Activated naive CD8-positive, alpha-beta T cell treated with anti-CD3 and anti-CD28 coated beads, Interleukin-2, amount 50 U/mL, for 16 hours (primary cell): Measurements from ENCODE around the gene TFG.
"Not testable (repeated sequence)": the region's sequence is repeated elsewhere in the genome, so short reads cannot be mapped to it uniquely, and the experiment has no call there.

ENCODE experiments used
- DNase-seq: peaks from one replicate; pipeline ENCODE4 v3.0.0-alpha.2; 2020; ENCODE audit warnings: low read depth, low spot score

Gene TFG

DNA sequence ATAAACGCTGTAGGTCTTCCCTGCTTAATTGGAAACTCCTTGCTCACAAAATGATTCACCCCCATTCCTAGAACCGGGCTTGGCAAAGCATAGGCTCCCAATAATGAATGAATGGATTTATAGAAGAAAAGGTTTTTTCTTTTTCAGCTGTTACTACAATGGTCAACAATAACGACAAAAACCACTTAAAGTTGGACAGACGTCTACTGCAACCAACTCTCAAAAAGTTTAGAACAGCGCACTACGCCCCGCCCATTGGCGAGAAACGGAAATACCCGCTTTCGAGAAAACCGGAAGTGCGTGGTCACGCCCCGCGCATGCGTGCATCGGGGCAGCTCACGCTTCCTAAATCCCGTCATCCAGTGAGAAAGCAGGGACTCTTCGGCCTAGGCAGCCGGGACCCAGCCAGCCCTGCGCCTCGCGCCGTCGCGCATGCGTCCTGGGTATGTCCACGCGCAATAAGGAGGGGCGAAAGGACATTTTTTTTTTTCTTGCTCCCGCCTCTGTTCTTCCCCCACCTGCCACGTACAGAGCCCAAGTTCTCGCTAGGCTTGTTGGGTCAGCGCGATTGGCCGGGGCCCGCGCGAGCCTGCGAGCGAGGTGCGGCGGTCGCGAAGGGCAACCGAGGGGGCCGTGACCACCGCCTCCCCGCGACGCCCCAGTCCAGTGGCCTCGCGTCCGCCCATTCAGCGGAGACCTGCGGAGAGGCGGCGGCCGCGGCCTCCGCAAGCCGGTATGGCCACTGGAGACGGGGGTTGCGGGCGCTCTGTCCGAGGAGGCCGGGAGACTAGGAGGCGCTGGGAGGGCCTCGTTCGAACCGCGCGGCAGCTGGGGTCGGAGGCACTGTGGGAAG, at the start of gene TFG:
Gene TFG, plus strand, starts transcription at position 506 of the 853 bp plus-strand sequence. CDS start 4,192 bp downstream, outside the sequence.
- DNase-seq = peak; percentile 90

- not testable (repeated sequence) for DNase-seq
Measured at GRCh38 chr3:100661294-100661693, 48.0 kb upstream of the TFG start.

DNA sequence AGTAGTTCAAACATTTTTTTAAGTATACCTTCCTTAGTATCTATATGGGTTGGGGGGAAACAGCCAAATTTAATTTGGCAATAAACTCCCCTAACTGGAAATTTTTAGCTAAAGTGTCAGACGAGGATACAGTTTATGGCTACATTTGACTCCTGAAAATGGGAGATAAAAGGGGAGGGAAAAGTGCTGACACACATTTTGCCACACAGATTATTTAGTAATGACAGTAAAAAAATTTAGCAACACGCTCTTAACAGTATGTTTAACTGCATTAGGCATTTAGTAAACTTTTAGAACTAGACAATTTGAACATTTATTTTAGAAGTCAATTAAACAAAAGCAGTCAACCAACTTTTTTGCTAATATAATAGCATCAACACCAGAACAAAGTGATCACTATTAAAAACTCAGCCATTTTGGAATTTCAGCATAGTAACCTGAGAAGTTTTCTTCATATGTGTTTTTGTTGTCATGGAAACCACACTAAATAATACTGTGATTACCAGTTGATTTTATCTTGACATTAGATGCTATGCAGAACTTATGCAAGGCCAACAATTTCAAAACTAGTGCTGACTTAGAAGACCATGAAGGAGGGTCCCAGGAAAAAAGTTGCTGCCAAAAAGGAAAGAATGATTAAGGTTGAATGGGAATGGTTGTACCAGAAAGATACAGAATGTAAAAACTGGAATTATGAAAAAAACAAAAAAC, 47.0 kb upstream of the TFG start:
- DNase-seq = no peak

GRCh38 chr3:100665230-100665629, 44.1 kb upstream of the TFG start:
- no peak for DNase-seq

DNA sequence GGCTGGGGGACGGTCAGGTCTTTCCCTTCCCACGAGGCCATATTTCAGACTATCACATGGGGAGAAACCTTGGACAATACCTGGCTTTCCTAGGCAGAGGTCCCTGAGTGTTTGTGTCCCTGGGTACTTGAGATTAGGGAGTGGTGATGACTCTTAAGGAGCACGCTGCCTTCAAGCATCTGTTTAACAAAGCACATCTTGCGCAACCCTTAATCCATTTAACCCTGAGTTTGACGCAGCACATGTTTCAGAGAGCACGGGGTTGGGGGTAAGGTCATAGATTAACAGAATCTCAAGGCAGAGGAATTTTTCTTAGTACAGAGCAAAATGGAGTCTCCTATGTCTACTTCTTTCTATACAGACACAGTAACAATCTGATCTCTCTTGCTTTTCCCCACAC, 42.6 kb upstream of the TFG start:
- DNase-seq = not testable (repeated sequence)

- not testable (repeated sequence) for DNase-seq
Measured at GRCh38 chr3:100667316-100667715, 42.0 kb upstream of the TFG start.

DNA sequence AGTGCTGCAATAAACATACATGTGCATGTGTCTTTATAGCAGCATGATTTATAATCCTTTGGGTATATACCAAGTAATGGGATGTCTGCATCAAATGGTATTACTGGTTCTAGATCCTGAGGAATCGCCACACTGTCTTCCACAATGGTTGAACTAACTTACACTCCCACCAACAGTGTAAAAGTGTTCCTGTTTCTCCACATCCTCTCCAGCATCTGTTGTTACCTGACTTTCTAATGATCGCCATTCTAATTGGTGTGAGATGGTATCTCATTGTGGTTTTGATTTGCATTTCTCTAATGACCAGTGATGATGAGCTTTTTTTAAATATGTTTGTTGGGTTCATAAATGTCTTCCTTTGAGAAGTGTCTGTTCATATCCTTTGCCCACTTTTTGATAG, 38.3 kb upstream of the TFG start:
- not testable (repeated sequence) for DNase-seq

- no peak for DNase-seq
Measured at GRCh38 chr3:100681496-100681895, 27.8 kb upstream of the TFG start.

DNA sequence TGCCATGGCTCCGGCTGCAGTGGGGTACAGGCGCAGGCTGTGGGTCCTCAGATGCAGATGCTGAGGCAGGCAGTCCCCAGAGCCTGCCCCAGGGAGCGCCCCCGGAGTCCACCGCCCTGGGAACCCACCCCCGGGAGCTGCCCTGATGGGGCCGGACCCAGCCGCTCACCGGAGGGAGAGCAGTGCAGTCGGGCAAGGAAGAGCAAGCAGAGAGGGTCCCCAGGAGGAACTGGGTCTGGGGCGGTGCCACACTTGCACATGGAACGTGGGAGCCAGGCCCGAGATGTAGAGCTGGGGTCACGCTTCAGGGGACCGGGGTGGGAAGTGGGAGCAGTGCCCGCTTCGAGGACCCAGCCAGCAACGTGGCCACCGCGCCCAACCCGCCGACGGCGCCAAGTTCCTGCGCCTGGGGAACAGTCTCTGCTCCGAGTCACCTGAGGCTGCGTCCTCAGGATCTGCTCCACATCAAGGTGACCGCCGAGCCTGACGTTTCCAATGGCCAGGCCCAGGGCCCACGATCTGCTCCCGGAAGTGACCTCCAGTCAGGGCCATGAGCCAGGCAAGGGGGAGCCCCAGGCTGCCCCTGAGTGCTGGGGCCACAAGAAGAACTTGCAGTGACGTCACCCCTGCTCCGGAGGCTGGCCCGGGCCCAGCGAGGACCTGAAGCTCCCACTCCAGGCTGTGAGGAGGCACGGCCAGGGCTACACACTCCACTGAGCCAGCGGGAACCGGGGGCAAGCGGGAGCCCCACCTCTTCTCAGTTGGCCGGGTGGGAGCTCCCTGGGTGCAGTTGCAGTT, 27.0 kb upstream of the TFG start:
- no peak for DNase-seq

DNA sequence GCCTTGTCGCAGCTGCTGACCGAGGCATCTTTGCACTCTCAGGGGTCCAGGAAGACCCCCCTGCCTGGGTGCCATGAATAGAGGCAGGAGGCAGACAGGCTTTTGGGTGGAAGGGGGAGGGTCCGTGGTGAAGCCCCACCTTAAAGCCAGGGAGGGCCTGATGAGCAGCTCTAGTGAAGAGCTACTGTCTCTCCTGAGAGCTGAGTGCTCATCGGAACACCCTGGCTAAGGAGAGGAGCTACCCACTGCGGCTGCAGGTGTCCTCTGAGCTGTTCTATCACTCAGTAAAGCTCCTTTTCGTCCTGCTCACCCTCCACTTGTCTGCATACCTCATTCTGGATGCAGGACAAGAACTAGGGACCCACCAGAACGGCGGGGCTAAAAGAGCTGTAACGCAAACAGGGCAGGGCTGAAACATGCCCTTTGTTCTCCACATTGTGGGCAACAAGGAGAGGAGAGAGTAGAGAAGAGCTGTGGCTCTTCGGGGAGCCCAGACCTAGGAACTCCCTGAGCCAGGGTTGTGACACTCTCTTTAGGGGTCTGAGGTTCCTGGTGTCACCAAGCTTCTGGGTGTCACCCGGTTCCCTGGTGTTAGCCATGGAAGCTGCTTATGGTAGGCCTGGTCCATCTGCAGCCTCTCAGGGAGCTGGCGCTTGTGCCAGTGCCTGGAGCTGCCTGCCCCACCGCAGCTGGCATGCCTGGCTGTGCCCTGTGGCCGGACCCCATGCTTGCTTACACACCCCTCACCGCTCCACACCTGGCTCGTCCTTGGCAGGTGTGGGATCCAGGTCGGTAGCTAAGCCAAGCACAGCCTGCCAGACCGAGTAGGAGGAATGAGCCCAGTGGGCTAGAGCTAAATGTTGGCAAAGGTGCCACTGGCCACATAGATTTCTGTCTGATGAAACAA, 26.2 kb upstream of the TFG start:
- DNase-seq = no peak

DNA sequence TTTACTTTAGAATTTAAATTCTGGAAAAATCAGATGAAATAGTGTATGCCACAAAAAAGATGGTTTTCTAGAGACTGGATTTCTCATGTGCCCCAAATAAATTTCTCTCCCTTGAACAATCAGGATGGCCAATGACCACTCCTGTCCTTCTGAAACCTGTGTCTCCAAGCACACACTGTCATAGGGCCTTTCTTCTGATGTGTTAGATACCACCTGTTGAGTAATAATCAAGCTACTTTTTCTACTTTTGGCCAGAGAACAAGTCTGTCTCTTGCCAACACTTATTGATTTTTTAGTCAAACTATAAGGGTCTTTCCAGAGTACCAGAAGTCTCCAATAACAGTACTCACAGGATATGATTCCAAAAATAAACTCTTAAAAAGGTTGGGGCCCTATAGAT, 16.1 kb upstream of the TFG start:
- DNase-seq = no peak

- DNase-seq = no peak
Measured at GRCh38 chr3:100695696-100696095, 13.6 kb upstream of the TFG start.

- DNase-seq = no peak
Measured at GRCh38 chr3:100696161-100696560, 13.1 kb upstream of the TFG start.

DNA sequence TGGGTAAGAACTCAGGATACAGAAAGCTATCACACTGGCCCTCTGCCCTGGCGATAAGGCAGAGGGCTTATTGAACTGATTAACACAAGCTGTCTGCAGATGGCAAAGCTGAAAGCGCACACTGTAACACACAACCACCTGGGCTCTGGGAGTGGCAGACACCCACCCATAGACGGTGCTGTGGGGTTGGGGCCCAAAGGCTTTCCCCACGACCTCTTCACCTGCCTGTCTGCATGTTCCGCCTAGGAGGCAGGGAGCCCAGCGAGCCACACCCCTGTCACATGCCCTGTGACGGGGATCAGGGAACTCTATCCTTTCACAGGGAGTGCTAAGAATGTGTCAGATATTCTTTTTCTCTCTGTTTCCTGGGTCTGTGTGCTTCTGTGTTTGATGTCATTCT, 12.1 kb upstream of the TFG start:
- no peak for DNase-seq

DNA sequence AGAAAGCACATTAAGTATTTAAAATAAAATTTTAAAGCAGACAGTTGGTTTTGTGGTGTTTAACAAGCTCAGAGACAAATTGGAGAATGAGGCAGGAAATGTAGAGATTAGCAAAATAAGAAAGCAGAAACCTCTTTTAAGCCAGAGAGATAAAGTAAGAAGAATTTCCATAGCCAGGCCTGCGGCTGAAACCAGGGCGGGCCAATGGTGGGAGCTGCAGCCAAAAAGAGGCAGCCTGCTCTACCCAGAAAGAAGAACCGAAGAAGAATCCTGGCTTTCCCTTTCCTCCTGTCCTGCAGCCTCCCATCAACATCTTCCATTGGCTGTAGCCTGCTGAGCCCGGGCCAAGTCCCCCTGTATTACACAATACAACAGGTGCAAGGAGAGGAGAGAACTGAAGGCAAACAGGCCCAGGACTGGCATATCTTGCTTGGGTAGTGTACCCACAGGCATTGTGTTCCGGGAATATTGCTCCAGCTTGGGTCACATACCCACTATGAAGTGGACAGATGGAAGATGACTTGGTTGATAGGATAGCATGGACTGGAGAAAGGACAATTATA, 11.5 kb upstream of the TFG start:
- DNase-seq = no peak

DNA sequence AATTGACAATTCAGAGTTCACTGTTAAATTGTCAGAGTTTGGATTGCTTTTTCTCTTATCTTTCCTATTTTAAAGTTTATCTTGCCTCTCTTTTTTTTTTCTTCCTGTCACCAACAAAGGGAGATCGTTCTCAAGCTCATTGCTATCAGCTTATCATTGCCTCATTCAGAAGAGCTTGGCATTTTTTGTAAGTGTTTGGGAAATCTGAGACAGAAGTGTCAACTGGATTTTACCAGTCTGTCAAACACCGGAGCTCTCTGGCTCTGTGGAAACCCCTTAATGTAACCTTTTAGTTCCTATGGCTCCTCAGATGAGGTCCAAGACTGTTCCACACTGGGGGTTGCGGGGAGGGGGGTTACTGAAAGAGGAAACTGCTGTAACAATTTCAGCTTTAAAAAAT, 10.6 kb upstream of the TFG start:
- DNase-seq = no peak

GRCh38 chr3:100700708-100701107, 8.6 kb upstream of the TFG start:
- no peak for DNase-seq

- DNase-seq = no peak
Measured at GRCh38 chr3:100702082-100702979, 7.0 kb upstream of the TFG start.

DNA sequence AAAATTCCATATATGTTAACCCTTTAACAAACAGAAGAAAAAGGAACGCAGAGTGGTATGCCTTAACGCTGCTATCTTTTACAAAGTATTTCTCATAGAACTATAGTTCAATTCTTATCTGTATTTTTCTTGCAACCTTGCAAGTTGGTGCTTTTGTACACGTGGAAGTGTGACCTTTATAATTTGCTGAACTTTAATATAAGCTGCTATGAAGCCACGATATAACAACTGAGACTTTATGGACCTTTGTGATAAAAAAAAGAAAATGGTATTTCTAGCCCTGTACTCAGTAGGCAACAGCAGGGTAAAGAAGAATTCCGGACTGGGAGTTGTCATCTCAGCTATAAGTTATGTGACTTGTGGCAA, 6.3 kb upstream of the TFG start:
- DNase-seq = no peak

DNA sequence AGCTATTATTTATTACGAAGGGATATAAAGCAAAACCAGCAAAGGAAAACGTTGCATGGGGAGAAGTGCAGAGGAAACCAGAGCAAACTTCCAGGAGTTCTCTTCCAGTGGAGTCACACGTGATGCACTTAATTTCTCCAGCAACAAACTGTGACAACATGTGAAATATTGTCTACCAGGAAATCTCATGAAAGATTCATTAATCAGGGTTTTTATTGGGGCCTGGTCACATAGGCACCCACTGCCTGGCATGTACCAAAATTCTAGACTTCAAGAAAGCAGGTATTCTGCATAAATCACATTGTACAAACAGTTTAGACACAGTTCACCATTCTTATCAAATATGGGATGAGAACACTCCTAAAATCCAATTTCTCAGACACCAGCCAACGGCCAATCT, 5.4 kb upstream of the TFG start:
- no peak for DNase-seq
